Psoas muscle (tissue), 8 donors: ENCODE measurements around the gene KDM5B. TPM values are rescaled to one million over a fixed set of nuclear protein-coding genes. Genes with fewer than 3 reads are reported as not detected.

Source experiments
- ATAC-seq, 4 donors: fragments of 200-7000 bp; cut with Tn5 transposase; one replicate each; pipeline ENCODE4 v1.9.1; 2020; ENCODE audit warnings: moderate library complexity in 3 of 4, mild to moderate bottlenecking in 2 of 4
- DNase-seq, 2 donors: peaks; one replicate each; pipeline ENCODE4 v3.0.0-alpha.2; 2020
- H3K27ac ChIP-seq: fragments of 200-600 bp; one replicate; pipeline ENCODE4 v1.8.0; 2022
- H3K27me3 ChIP-seq, 3 donors: fragments of 200-600 bp in 1 of 3; one replicate each; pipeline versions ENCODE4 v1.6.1 to v1.8.0; 2013 to 2022; ENCODE audit warnings: low read length in 2 of 3, mild to moderate bottlenecking in 2 of 3, moderate library complexity in 1 of 3; ENCODE audit not compliant: insufficient read depth in 3 of 3
- H3K36me3 ChIP-seq, 2 donors: fragments of 200-600 bp in 1 of 2; one replicate each; pipeline versions ENCODE4 v1.6.1 to v1.8.0; 2013 to 2022; ENCODE audit warnings: low read depth in 1 of 2, mild to moderate bottlenecking in 1 of 2, moderate library complexity in 1 of 2; ENCODE audit not compliant: insufficient read depth in 1 of 2
- H3K4me1 ChIP-seq: fragments of 200-600 bp; one replicate; pipeline ENCODE4 v1.8.0; 2022
- H3K4me3 ChIP-seq: fragments of 200-600 bp; one replicate; pipeline ENCODE4 v1.8.0; 2022; ENCODE audit warnings: mild to moderate bottlenecking
- H3K9me3 ChIP-seq: fragments of 200-600 bp; one replicate; pipeline ENCODE4 v1.8.0; 2022
- WGBS, 3 donors: extraction: QIAGEN DNeasy Blood & Tissue Kit; methylation state at CpG; one replicate each; pipeline versions ENCODE4 v1.1.6 to v1.1.7; 2013; 5-methylcytosine and 5-hydroxymethylcytosine counted together
- intact Hi-C, 2 donors: fragments of 100-400 bp; cut with DNase I; formaldehyde crosslinking; loops; one replicate each; pipeline versions ENCODE4 v1.11.0 to v1.14.2; 2022
- polyA plus RNA-seq, 3 donors: library from polyadenylated mRNA; stranded (reverse); fragments of 200-250 nt; gene quantifications; one replicate each; pipeline ENCODE4 v1.2.3, GENCODE V29; 2013
- total RNA-seq, 4 donors: library from RNA; stranded (reverse); fragmentation: NEBNext Ultra II Directional in 2 of 4; extraction: Animal tissue kit (Norgen Biotek cat#: 25700) in 2 of 4; gene quantifications; one replicate each; pipeline versions ENCODE4 v1.2.1 to v1.2.4, GENCODE V29; 2021 to 2023
- TF ChIP-seq, protein P1 (sequence below): fragments of 200-600 bp; IDR thresholded peaks from one replicate; pipeline ENCODE4 v1.8.0; 2022; ENCODE audit warnings: antibody characterized with exemption
- donor health status: healthy with polysubstance abuse.
- donor health status: DM: no; HTN: no; CAD: no; lungs with moderate emphysema.
- donor health status: Bipolar disorder and iron deficiency.
- donor health status: healthy.
- donor health status: DM: yes; HTN: yes; CAD: no.
- donor health status: DM: no; HTN: no; CAD: no.
- donor health status: DM: no; HTN: no; CAD: no.
- donor health status: DM: yes; HTN: yes; CAD: no.

The KDM5B gene
- total and polyA plus RNA-seq, 7 donors: 2.4 to 13.9 (median 10.7) TPM

DNA sequence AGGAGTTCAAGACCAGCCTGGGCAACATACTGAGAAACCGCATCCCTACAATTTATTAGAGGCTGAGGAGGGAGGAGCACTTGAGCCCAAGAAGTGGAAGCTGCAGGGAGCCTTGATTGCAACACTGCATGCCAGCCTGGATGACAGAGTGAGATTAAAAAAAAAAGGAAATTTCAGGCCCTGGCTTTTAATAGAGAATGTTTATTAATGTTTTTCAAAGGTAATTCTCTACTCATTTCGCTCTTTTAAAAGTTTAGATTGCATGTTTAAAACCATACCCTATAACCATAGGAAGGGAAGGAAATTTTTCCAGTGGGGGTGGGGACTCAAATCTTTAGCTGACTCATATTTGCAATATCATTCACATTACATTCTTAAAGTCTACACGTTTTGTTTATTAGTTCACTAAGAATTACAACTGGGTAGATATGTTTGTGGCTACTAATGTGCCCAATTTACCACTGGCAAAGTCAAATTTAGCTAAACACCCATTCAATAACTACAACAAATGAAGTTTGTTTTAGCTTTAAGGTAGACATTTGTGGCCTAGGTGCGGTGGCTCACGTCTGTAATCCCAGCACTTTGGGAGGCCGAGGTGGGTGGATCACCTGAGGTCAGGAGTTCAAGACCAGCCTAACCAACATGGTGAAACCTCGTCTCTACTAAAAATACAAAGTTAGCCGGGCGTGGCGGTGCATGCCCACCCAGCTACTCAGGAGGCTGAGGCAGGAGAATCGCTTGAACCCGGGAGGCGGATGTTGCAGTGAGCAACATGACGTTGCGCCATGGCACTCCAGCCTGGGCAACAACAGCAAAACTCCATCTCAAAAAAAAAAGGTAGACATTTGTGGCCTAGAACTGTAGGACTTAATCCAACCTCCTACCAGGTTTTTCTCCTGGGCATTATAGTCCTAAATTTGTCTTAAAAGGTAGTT is 5.0 kb downstream of the KDM5B start:
- WGBS, 3 donors: 88 to 94% (median 91%) methylated on average over 15 of the region's 15 CpGs
- Histone ChIP-seq H3K36me3 (no peaks in the 10 kb centered on the region), H3K27ac (no peak overlapping the region), H3K4me1 (peaks cover 9% of the 10 kb centered on the region), H3K9me3 (no peaks in the 10 kb centered on the region), H3K4me3 (no peak overlapping the region), H3K27me3 (no peaks in the 10 kb centered on the region)
- intact Hi-C loops: no loop called here
- TF ChIP-seq, protein P1, sequence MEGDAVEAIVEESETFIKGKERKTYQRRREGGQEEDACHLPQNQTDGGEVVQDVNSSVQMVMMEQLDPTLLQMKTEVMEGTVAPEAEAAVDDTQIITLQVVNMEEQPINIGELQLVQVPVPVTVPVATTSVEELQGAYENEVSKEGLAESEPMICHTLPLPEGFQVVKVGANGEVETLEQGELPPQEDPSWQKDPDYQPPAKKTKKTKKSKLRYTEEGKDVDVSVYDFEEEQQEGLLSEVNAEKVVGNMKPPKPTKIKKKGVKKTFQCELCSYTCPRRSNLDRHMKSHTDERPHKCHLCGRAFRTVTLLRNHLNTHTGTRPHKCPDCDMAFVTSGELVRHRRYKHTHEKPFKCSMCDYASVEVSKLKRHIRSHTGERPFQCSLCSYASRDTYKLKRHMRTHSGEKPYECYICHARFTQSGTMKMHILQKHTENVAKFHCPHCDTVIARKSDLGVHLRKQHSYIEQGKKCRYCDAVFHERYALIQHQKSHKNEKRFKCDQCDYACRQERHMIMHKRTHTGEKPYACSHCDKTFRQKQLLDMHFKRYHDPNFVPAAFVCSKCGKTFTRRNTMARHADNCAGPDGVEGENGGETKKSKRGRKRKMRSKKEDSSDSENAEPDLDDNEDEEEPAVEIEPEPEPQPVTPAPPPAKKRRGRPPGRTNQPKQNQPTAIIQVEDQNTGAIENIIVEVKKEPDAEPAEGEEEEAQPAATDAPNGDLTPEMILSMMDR: no peak
- no peak for ATAC-seq
- DNase-seq: no peak

DNA sequence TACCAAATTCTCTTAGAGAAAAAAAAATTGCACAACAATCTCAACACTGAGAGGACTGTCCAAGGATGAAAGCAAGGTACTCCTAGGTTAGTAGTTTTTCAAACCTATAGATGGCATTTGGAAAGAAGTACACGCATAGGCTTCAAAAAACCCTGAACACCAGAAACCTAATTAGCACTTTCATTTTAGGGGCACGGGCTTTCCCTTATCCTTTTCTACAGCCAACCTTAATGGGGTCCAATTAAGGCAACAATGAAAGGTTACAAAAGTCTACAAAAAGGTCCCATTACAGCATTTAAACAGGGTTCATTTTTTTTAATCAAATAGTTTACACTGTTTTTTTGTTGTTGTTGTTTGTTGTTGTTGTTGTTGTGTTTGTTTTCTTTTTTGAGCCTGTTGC is 6.2 kb downstream of the KDM5B start:
- DNase-seq: no peak
- ATAC-seq: no peak
- TF ChIP-seq, protein P1: no peak
- H3K4me1 ChIP-seq: peaks cover 9% of the 10 kb centered on the region
- H3K4me3 ChIP-seq: no peak overlapping the region
- intact Hi-C loops: no loop called here
- H3K27ac ChIP-seq: no peak overlapping the region
- no peaks in the 10 kb centered on the region for H3K9me3 ChIP-seq
- H3K27me3 ChIP-seq: no peaks in the 10 kb centered on the region
- H3K36me3 ChIP-seq: no peaks in the 10 kb centered on the region
- 67 to 83% (median 70%) methylated on average over 2 of the region's 2 CpGs for WGBS, 3 donors

DNA sequence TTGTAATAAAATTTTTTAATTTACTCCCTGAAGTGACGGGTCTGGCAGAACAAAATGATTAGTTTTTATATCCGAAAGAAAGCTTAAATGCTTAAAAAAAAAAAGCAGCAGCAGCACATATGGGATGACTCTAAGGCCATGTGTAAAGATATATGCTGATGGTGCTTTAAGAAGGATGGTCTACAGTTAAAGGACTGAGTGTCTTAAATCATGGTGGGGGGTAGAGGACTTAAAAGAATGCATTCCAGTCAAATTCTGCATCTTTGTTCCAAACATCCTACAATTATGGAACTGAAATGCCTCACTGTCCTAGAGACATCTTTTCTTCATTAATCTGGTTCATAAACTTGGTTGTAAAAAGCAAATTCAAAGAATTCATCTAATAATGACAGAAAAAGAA is 7.0 kb downstream of the KDM5B start:
- Histone ChIP-seq H3K27ac (no peak overlapping the region), H3K4me3 (no peak overlapping the region), H3K36me3 (no peaks in the 10 kb centered on the region), H3K27me3 (no peaks in the 10 kb centered on the region), H3K4me1 (peaks cover 6% of the 10 kb centered on the region), H3K9me3 (no peaks in the 10 kb centered on the region)
- WGBS, 3 donors: 90 to 95% (median 90%) methylated on average over 2 of the region's 2 CpGs
- ATAC-seq (no peak), DNase-seq (no peak)
- TF ChIP-seq, protein P1: no peak
- intact Hi-C loops: no loop called here

DNA sequence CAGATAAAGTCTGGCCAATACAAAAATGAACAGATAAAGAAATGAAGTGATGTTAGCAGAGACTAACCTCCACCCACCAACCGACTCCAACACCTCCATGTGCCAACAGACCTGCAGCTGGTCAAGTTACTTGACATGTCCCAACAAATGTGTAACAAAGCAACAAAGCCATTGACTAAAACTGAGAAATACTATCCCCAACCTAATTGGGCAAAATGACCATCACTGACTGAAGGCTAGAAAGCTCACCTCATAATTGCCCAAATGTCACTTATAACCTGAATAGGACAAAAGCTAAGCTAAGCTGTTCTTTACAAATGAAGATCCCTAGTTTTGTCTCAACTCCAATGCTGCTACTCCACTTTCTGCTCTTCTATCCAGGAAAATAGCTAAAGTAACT is 7.5 kb downstream of the KDM5B start:
- peaks cover 2% of the 10 kb centered on the region for H3K4me1 ChIP-seq
- TF ChIP-seq, protein P1: no peak
- ATAC-seq (no peak), DNase-seq (no peak)
- no peak overlapping the region for H3K4me3 ChIP-seq
- intact Hi-C loops: no loop called here
- H3K9me3 ChIP-seq: no peaks in the 10 kb centered on the region
- no peaks in the 10 kb centered on the region for H3K27me3 ChIP-seq
- no peaks in the 10 kb centered on the region for H3K36me3 ChIP-seq
- WGBS, 3 donors: 48 to 55% (median 52%) methylated on average over 1 of the region's 1 CpG
- H3K27ac ChIP-seq: no peak overlapping the region
